Left lobe of liver (tissue), 2 donors: ENCODE data around the gene UPK3BL2. TPM values are rescaled to one million over a fixed set of nuclear protein-coding genes. Genes with fewer than 3 reads are reported as not detected.
"Not testable (repeated sequence)": the region's sequence is repeated elsewhere in the genome, so short reads cannot be mapped to it uniquely, and the experiment has no call there.

Experiments used
- ATAC-seq: fragments of 200-7000 bp; cut with Tn5 transposase; one replicate; pipeline ENCODE4 v1.9.1; 2020; ENCODE audit warnings: mild to moderate bottlenecking, moderate library complexity
- DNase-seq: peaks from one replicate; pipeline ENCODE4 v3.0.0-alpha.2; 2020; ENCODE audit warnings: low spot score
- total RNA-seq: library from RNA; stranded (reverse); gene quantifications from one replicate; pipeline ENCODE4 v1.2.1, GENCODE V29; 2021
- donor health status: DM: no; HTN: no; CAD: no; lungs with moderate emphysema.
- donor health status: DM: no; HTN: yes; CAD: no.

UPK3BL2 gene
- total RNA-seq, 1 donor from 2014 or later = 8.5 TPM

DNA sequence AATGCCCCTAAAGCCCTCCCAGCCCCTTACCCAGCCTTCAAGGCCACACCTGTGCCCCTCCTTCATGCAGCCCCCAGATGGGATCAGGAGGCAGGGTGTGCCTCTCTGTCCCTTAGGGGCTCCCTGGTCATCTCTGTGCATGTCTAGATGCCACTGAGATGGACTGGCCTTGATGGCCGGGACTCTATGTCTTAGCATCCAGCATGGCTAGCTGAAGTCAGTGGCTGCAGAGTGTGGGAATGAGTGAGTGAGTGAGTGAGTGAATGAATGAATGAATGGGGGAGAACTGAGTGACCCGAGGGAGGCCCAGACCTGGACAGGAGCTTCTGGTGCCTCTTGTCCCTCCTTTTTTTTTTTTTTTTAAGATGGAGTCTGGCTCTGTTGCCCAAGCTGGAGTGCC lies 11.4 kb downstream of the UPK3BL2 start:
- not testable (repeated sequence) for ATAC-seq, DNase-seq

DNA sequence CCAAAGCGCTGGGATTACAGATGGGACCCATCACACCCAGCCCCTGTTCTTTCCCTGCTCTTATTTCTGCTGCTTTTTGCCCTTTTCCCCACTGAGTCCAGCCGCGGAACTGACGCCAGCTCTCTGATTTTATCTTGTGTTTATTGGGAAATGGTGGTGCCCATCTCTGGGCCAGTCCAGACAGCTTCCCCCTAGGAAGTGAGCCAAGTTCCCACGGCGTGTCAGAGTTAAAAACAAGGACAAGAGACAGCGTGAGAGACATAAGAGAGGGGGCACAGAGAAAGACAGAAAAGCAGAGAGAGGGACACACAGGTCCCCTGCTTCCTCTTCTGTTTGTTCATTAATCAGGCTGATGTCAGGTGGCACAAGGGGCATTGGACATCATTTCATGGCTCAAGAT lies 11.9 kb downstream of the UPK3BL2 start:
- DNase-seq (peak; percentile 46), ATAC-seq (peak; percentile 22)

- peak; percentile 5 for ATAC-seq
These were observed 15.4 kb downstream of the UPK3BL2 start for GRCh38 chr7:102527822-102528793.

GRCh38 chr7:102527182-102527581 lies 16.3 kb downstream of the UPK3BL2 start:
- ATAC-seq, DNase-seq: not testable (repeated sequence)

More at GRCh38 chr7:102527822-102528793, 15.4 kb downstream of the UPK3BL2 start:
- peak; percentile 39 for DNase-seq

GRCh38 chr7:102524803-102525202 lies 18.7 kb downstream of the UPK3BL2 start:
- DNase-seq (peak; percentile 40), ATAC-seq (peak; percentile 5)

GRCh38 chr7:102520797-102521196 lies 22.7 kb downstream of the UPK3BL2 start:
- ATAC-seq, DNase-seq: not testable (repeated sequence)

DNA sequence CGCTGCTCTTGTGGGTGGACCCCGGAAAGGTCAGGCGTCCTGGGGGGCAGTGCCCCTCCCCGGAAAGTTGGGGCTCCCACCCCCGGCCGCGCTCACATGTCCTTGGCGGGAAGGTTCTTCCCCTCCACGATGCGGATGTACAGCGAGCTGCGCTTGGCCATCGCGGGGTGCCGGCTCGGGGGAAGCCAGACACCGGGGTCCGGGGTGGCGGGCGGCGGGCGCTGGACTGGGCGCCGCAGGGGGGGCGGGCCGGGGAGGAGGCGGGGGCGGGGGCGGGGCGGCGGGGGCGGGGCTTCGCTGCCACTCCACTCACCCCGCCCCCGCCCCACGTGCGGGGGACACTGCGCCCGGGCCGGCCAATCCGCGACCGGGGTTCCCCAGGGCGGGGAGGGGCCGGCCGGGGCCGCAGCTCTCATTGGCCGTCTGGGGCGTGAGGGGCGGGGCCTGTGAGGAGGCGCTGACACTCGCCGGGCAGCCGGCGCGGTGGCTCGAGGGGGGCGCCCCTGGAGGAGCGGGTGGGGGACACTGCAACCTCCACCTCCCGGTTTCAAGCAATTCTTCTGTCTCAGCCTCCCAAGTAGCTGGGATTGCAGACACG lies 25.8 kb downstream of the UPK3BL2 start, which contains the start of gene RASA4B:
RASA4B (minus strand) TSS at position 228 of the 598 bp plus-strand sequence; CDS start at position 161, 67 bp downstream.
- peak; percentile 96 for ATAC-seq
- peak; percentile 43 for DNase-seq

DNA sequence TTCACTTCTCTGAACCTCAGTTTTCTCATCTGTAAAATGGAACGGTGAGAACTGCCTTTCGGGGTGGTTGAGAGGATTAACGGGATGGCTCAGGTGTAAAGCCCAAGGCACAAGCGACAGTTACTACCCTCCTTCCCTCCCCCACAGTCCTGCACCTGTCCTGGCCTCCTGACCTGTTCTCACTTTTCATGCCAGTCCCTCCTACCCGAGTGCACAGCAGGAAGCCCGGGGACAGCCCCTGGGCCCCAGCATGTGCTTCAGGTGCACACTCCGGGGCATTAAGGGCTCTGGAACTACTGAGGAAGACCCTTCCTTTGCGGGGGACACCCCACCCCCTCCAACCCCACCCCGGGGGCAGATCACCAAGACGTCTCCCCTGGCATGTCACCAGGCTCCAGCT lies 26.5 kb downstream of the UPK3BL2 start:
- ATAC-seq = peak; percentile 26
- not testable (repeated sequence) for DNase-seq

DNA sequence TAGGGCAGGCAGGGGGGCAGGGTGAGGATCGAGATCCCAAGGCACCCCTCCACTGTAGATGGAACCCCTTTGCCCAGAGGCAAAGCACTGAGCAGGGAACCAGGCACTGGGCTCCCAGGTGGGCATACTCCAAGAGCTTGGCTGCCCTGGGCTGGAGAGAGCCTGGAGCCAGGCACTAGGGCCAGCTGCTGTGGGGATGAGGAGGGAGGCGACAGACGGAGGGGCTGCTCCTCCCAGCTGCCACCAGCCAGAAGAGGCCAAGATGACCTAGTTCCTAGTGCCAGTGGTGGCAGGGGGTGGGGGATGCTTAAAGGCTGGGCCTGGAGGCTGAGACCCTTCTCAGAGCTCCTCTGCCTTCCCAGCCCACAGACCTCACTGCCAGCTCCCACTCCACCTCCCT lies 27.6 kb downstream of the UPK3BL2 start:
- not testable (repeated sequence) for DNase-seq, ATAC-seq

GRCh38 chr7:102514881-102515721 lies 28.4 kb downstream of the UPK3BL2 start:
- DNase-seq, ATAC-seq: not testable (repeated sequence)

- DNase-seq = peak; percentile 45
- ATAC-seq = not testable (repeated sequence)
These were observed 30.8 kb downstream of the UPK3BL2 start for GRCh38 chr7:102512642-102513221.

GRCh38 chr7:102511860-102512522 lies 31.5 kb downstream of the UPK3BL2 start:
- not testable (repeated sequence) for DNase-seq
- peak; percentile 38 for ATAC-seq

GRCh38 chr7:102510575-102510974 lies 32.9 kb downstream of the UPK3BL2 start:
- not testable (repeated sequence) for ATAC-seq
- peak; percentile 40 for DNase-seq

DNA sequence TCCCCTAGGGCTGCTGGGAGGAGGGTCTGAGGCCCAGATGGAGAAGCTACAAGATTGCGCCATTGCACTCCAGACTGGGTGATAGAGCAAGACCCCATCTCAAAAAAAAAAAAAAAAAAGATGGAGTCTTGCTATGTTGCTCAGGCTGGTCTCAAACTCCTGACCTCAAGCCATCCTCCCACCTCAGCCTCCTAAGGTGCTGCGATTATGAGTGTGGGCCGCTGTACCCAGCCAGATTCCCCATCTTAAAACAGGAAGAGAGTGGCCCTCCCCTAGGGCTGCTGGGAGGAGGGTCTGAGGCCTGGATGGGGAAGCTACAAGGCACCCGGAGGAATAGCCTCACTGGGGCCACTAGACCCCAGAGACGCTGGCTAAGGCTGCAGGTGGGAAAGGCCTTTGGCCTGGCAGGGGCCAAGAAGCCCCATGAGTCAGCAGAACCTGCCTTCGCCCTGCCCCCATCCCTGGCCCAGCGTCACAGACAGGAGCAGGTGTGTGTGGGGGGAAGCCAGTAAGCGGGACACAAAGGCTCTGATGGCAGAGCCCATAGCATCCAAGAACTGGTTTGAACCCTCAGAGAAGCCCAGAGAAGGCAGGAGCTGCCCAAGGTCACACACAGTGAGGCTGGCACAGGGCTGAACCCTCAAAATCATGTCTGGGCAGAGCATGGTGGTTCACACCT lies 35.9 kb downstream of the UPK3BL2 start:
- not testable (repeated sequence) for ATAC-seq
- peak; percentile 41 for DNase-seq

- not testable (repeated sequence) for ATAC-seq
- DNase-seq = peak; percentile 38
These were observed 38.0 kb downstream of the UPK3BL2 start for GRCh38 chr7:102505298-102506185.

GRCh38 chr7:102503141-102503540 lies 40.4 kb downstream of the UPK3BL2 start:
- ATAC-seq = peak; percentile 66
- not testable (repeated sequence) for DNase-seq

DNA sequence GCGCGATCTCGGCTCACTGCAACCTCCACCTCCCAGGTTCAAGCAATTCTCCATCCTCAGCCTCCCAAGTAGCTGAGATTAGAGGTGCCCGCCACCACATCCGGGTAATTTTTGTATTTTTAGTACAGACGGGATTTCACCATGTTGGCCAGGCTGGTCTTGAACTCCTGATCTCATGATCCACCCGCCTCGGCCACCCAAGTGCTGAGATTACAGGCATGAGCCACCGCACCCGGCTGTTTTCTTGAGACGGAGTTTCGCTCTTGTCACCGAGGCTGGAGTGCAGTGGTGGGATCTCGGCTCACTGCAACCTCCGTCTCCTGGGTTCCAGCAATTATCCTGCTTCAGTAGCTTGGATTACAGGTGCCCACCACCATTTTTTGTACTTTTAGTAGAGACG lies 45.2 kb downstream of the UPK3BL2 start:
- not testable (repeated sequence) for DNase-seq, ATAC-seq

GRCh38 chr7:102497308-102497707 lies 46.2 kb downstream of the UPK3BL2 start:
- peak; percentile 31 for ATAC-seq
- peak; percentile 46 for DNase-seq
